ENCODE data around the gene DYRK1B.

The DYRK1B gene

DNA sequence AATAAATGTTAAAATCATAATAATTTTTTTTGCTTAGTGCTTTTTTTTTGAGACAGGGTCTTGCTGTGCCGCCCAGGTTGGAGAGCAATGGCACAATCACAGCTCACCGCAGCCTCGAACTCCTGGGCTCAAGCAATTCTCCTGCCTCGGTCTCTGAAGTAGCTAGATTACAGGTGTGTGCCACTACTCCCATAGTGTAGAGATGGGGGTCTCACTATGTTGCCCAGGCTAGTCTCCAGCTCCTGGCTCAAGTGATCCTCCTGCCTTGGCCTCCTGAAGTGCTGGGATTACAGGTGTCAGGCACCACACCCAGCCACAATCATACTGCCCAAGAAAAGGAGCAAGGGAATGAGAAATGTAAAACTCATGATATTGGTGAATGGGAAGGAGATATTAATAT, 7.1 kb upstream of the DYRK1B start:
- 100% methylated on average over 4 of the region's 4 CpGs for WGBS
- Histone ChIP-seq H3K9me3 (ENCODE audit: control insufficient read depth, low read length) (no peaks in the 10 kb centered on the region), H3K36me3 (ENCODE audit: control insufficient read depth in 1 of 2, insufficient read depth in 2 of 2, low read depth in 1 of 2, low read length in 2 of 2) (peaks cover 38 to 41% of the 10 kb centered on the region in 2 experiments)

DNA sequence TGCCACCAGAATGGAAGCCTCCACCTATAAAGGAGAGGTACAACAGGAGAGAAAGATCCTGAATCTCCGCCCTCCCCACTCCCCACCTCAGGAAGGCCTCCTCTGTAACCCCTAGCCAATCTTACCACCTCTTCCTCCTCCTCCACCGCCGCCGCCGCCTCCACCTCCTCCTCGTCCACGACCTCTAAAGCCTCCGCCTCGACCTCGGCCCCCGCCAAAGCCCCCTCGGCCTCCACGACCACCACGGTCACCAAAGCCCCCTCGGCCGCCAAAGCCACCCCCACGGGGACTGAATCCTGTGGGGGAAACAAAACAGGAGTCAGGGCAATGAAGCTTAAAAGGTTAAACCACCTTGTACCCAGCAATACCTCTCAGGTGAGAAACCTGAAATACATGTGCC, 6.5 kb upstream of the DYRK1B start:
- WGBS: 92% methylated on average over 17 of the region's 17 CpGs

More for the DNA sequence above, 7.1 kb upstream of the DYRK1B start:
- no peak for DNase-seq
- H3K27me3 ChIP-seq (ENCODE audit: control insufficient read depth in 1 of 2, insufficient read depth in 1 of 2, low read length in 2 of 2): no peaks in the 10 kb centered on the region
- H3K23ac ChIP-seq (ENCODE audit: low read length in 2 of 2): no peak overlapping the region
- no peak overlapping the region for H2AFZ ChIP-seq (ENCODE audit: low read depth, low read length)
- no peak overlapping the region for H2BK15ac ChIP-seq (ENCODE audit: low read depth, poor library complexity, severe bottlenecking)
- no peak overlapping the region for H3K14ac ChIP-seq (ENCODE audit: low read length in 2 of 2)
- no peak overlapping the region for H3K4me2 ChIP-seq (ENCODE audit: low read length, poor library complexity, severe bottlenecking)
- H4K91ac ChIP-seq (ENCODE audit: low read length): no peak overlapping the region
- no peak overlapping the region for H2AK5ac ChIP-seq (ENCODE audit: low read length, severe bottlenecking)
- H3K27ac ChIP-seq (ENCODE audit: low read length, poor library complexity, severe bottlenecking): no peak overlapping the region
- peaks cover 13% of the 10 kb centered on the region for H3K4me1 ChIP-seq (ENCODE audit: control insufficient read depth, insufficient read depth, low read depth, low read length)
- no peak overlapping the region for H3K4me3 ChIP-seq (ENCODE audit: insufficient read depth in 1 of 2, low read depth in 1 of 2, low read length in 2 of 2)
- no peak overlapping the region for H2BK5ac ChIP-seq (ENCODE audit: low read depth, low read length, poor library complexity, severe bottlenecking)
- peak overlapping the region; percentile 86 for H3K9ac ChIP-seq (ENCODE audit: low read length)
- H3K18ac ChIP-seq (ENCODE audit: low read depth in 1 of 2, low read length in 2 of 2): no peak overlapping the region
- H2BK12ac ChIP-seq (ENCODE audit: low read length in 2 of 2): no peak overlapping the region
- H4K8ac ChIP-seq (ENCODE audit: low read length): no peak overlapping the region
- peaks cover 31% of the 10 kb centered on the region for H3K79me1 ChIP-seq (replicated peaks; ENCODE audit: low read length, poor library complexity, severe bottlenecking)
- H2BK120ac ChIP-seq (ENCODE audit: low read depth, low read length): no peak overlapping the region
- no peak overlapping the region for H3K4ac ChIP-seq (ENCODE audit: low read depth in 1 of 2, low read length in 2 of 2)

DNA sequence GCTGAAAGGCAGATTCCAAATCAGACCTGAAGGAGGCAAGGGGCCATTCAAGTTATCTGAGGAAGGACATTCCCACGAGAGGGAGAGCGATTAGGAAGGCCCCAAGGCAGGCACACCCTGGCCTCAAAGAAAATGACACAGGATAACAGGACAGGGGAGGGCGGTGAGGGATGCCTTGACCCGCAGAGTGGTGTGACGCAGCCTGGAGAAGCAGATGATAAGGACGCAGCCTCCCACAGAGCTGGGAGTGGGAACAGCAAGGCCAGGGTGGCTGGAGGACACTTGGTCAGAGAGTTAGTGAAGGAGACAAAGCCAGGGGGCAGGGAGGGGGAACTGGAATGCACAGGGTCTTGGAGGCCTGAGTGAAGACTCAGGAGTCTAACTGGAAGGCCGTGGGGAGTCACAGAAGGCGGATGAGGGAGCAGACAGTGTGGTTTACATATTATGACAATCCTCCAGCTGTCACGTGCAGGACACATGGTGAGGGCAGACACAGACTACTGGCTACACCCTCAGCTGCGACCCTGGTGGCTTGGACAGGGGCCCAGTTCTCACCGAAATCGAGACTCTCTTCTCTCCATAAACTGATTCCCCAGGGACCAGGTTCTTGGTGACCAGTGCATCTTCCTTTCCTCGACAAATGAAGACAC, 5.8 kb upstream of the DYRK1B start:
- WGBS: 91% methylated on average over 13 of the region's 13 CpGs
- Histone ChIP-seq H2BK5ac (ENCODE audit: low read depth, low read length, poor library complexity, severe bottlenecking) (no peak overlapping the region), H2BK12ac (ENCODE audit: low read length in 2 of 2) (no peak overlapping the region), H3K27me3 (ENCODE audit: control insufficient read depth in 1 of 2, insufficient read depth in 1 of 2, low read length in 2 of 2) (no peaks in the 10 kb centered on the region), H3K79me1 (replicated peaks; ENCODE audit: low read length, poor library complexity, severe bottlenecking) (peaks cover 31% of the 10 kb centered on the region), H3K4me2 (ENCODE audit: low read length, poor library complexity, severe bottlenecking) (no peak overlapping the region), H3K4me3 (ENCODE audit: insufficient read depth in 1 of 2, low read depth in 1 of 2, low read length in 2 of 2) (no peak overlapping the region), H3K23ac (ENCODE audit: low read length in 2 of 2) (no peak overlapping the region), H2BK120ac (ENCODE audit: low read depth, low read length) (no peak overlapping the region), H3K27ac (ENCODE audit: low read length, poor library complexity, severe bottlenecking) (no peak overlapping the region), H2BK15ac (ENCODE audit: low read depth, poor library complexity, severe bottlenecking) (no peak overlapping the region), H2AK5ac (ENCODE audit: low read length, severe bottlenecking) (no peak overlapping the region), H3K36me3 (ENCODE audit: control insufficient read depth in 1 of 2, insufficient read depth in 2 of 2, low read depth in 1 of 2, low read length in 2 of 2) (peaks cover 46 to 53% of the 10 kb centered on the region in 2 experiments), H3K14ac (ENCODE audit: low read length in 2 of 2) (no peak overlapping the region), H3K9me3 (ENCODE audit: control insufficient read depth, low read length) (no peaks in the 10 kb centered on the region), H3K4me1 (ENCODE audit: control insufficient read depth, insufficient read depth, low read depth, low read length) (peaks cover 7% of the 10 kb centered on the region), H3K9ac (ENCODE audit: low read length) (no peak overlapping the region), H3K18ac (ENCODE audit: low read depth in 1 of 2, low read length in 2 of 2) (no peak overlapping the region), H4K91ac (ENCODE audit: low read length) (no peak overlapping the region), H2AFZ (ENCODE audit: low read depth, low read length) (no peak overlapping the region), H4K8ac (ENCODE audit: low read length) (no peak overlapping the region), H3K4ac (ENCODE audit: low read depth in 1 of 2, low read length in 2 of 2) (no peak overlapping the region)
- DNase-seq: no peak

More for the DNA sequence above, 6.5 kb upstream of the DYRK1B start:
- Histone ChIP-seq H2AFZ (ENCODE audit: low read depth, low read length) (no peak overlapping the region), H3K4me2 (ENCODE audit: low read length, poor library complexity, severe bottlenecking) (no peak overlapping the region), H3K9me3 (ENCODE audit: control insufficient read depth, low read length) (no peaks in the 10 kb centered on the region), H4K8ac (ENCODE audit: low read length) (no peak overlapping the region), H3K27ac (ENCODE audit: low read length, poor library complexity, severe bottlenecking) (no peak overlapping the region), H3K9ac (ENCODE audit: low read length) (no peak overlapping the region), H3K79me1 (replicated peaks; ENCODE audit: low read length, poor library complexity, severe bottlenecking) (peaks cover 31% of the 10 kb centered on the region), H4K91ac (ENCODE audit: low read length) (no peak overlapping the region), H2BK5ac (ENCODE audit: low read depth, low read length, poor library complexity, severe bottlenecking) (no peak overlapping the region), H3K14ac (ENCODE audit: low read length in 2 of 2) (no peak overlapping the region), H3K4ac (ENCODE audit: low read depth in 1 of 2, low read length in 2 of 2) (no peak overlapping the region), H3K36me3 (ENCODE audit: control insufficient read depth in 1 of 2, insufficient read depth in 2 of 2, low read depth in 1 of 2, low read length in 2 of 2) (peaks cover 40 to 46% of the 10 kb centered on the region in 2 experiments), H2BK12ac (ENCODE audit: low read length in 2 of 2) (no peak overlapping the region), H3K4me3 (ENCODE audit: insufficient read depth in 1 of 2, low read depth in 1 of 2, low read length in 2 of 2) (no peak overlapping the region), H3K27me3 (ENCODE audit: control insufficient read depth in 1 of 2, insufficient read depth in 1 of 2, low read length in 2 of 2) (no peaks in the 10 kb centered on the region), H2AK5ac (ENCODE audit: low read length, severe bottlenecking) (no peak overlapping the region), H2BK120ac (ENCODE audit: low read depth, low read length) (no peak overlapping the region), H3K23ac (ENCODE audit: low read length in 2 of 2) (no peak overlapping the region), H3K18ac (ENCODE audit: low read depth in 1 of 2, low read length in 2 of 2) (no peak overlapping the region), H2BK15ac (ENCODE audit: low read depth, poor library complexity, severe bottlenecking) (no peak overlapping the region), H3K4me1 (ENCODE audit: control insufficient read depth, insufficient read depth, low read depth, low read length) (peaks cover 13% of the 10 kb centered on the region)
- no peak for DNase-seq

DNA sequence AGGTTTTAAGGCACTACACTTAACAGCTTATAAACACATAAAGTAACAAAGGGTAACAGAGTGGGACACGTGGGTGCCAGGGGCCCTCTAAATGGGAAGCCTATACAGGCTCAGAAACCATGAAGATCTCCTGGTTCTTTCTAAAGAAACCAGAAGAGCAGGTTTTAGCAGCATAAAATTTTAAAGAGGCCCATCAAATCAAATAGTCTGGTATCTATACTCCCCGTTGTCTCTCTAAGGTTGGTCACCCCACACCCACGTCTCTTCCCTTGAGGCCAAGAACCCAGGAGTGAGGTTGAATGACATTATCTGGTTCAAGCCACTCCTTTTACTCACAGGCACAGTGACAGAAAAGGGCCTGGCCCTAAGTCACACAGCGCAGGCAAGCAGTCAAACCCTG, 4.6 kb upstream of the DYRK1B start:
- H2AK5ac ChIP-seq (ENCODE audit: low read length, severe bottlenecking): no peak overlapping the region
- H2BK12ac ChIP-seq (ENCODE audit: low read length in 2 of 2): no peak overlapping the region
- no peak overlapping the region for H2AFZ ChIP-seq (ENCODE audit: low read depth, low read length)
- no peak overlapping the region for H3K4me2 ChIP-seq (ENCODE audit: low read length, poor library complexity, severe bottlenecking)
- no peak overlapping the region for H3K14ac ChIP-seq (ENCODE audit: low read length in 2 of 2)
- no peak for DNase-seq
- H3K27me3 ChIP-seq (ENCODE audit: control insufficient read depth in 1 of 2, insufficient read depth in 1 of 2, low read length in 2 of 2): no peaks in the 10 kb centered on the region
- no peak overlapping the region for H2BK15ac ChIP-seq (ENCODE audit: low read depth, poor library complexity, severe bottlenecking)
- H3K4me1 ChIP-seq (ENCODE audit: control insufficient read depth, insufficient read depth, low read depth, low read length): peaks cover 9% of the 10 kb centered on the region
- peaks cover 51 to 59% of the 10 kb centered on the region in 2 experiments for H3K36me3 ChIP-seq (ENCODE audit: control insufficient read depth in 1 of 2, insufficient read depth in 2 of 2, low read depth in 1 of 2, low read length in 2 of 2)
- peaks cover 31% of the 10 kb centered on the region for H3K79me1 ChIP-seq (replicated peaks; ENCODE audit: low read length, poor library complexity, severe bottlenecking)
- H3K4me3 ChIP-seq (ENCODE audit: insufficient read depth in 1 of 2, low read depth in 1 of 2, low read length in 2 of 2): no peak overlapping the region
- H3K27ac ChIP-seq (ENCODE audit: low read length, poor library complexity, severe bottlenecking): no peak overlapping the region
- H2BK5ac ChIP-seq (ENCODE audit: low read depth, low read length, poor library complexity, severe bottlenecking): no peak overlapping the region
- no peak overlapping the region for H3K18ac ChIP-seq (ENCODE audit: low read depth in 1 of 2, low read length in 2 of 2)
- H4K91ac ChIP-seq (ENCODE audit: low read length): no peak overlapping the region
- no peak overlapping the region for H3K4ac ChIP-seq (ENCODE audit: low read depth in 1 of 2, low read length in 2 of 2)
- H3K23ac ChIP-seq (ENCODE audit: low read length in 2 of 2): no peak overlapping the region
- no peaks in the 10 kb centered on the region for H3K9me3 ChIP-seq (ENCODE audit: control insufficient read depth, low read length)
- H4K8ac ChIP-seq (ENCODE audit: low read length): no peak overlapping the region
- WGBS: over 99% methylated on average over 4 of the region's 4 CpGs
- H3K9ac ChIP-seq (ENCODE audit: low read length): no peak overlapping the region
- H2BK120ac ChIP-seq (ENCODE audit: low read depth, low read length): no peak overlapping the region
